SH-SY5Y (cell line): ENCODE results near the gene ABCD1.

ENCODE experiments used
- GATA2 ChIP-seq: IDR thresholded peaks from 2 replicates; pipeline ENCODE4 v1.6.1; 2011; ENCODE audit warnings: mild to moderate bottlenecking, low read depth, low read length
- GATA3 ChIP-seq: IDR thresholded peaks from 2 replicates; pipeline ENCODE4 v1.6.1; 2011; ENCODE audit warnings: low read depth, mild to moderate bottlenecking, low read length, moderate library complexity

DNA sequence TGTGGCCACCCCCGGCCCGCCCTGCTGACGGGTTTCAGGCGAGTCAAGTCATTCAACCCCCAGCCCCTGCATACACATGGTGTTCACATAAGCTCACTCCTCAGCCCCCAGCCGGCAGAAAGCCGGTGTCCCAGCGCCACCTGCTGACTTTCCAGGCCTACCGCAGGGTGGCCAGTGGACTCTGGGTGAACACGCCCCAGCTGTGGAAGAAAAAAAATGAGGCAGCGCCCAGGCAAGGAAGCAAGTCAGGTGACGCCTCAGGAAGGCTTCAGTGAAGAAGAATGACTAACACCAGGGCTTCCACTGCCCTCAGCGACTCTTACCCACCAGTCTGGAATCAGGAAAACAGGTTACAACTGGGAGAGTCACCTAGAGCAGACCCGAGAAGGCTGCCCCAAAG is 16.2 kb upstream of the ABCD1 start:
- no peak for TF ChIP-seq GATA2
- TF ChIP-seq GATA3: no peak
